ENCODE measurements around the gene EXOC2.

GRCh38 chr6:494394-494793 is 198.5 kb downstream of the EXOC2 start:
- TF ChIP-seq CTCF (IDR thresholded peaks at IDR 0.05) (no peak), REST (IDR thresholded peaks at IDR 0.05; ENCODE audit: insufficient read depth in 1 of 2, low read depth in 2 of 2, low read length in 1 of 2) (no peak), POLR2AphosphoS5 (IDR thresholded peaks at IDR 0.05; ENCODE audit: low read depth, low read length) (no peak)

All from Panc1 (cell line).